HFFc6 (cell line): ENCODE results near the gene PARD3B. TPM values are rescaled to one million over a fixed set of nuclear protein-coding genes. Genes with fewer than 3 reads are reported as not detected.

ENCODE experiments used
- DNase-seq: peaks from one replicate; pipeline ENCODE4 v3.0.0-alpha.2; 2018
- H3K27ac Mint-ChIP-seq: 2 replicates; pipeline ENCODE4 v1.8.0; 2020; ENCODE audit warnings: mild to moderate bottlenecking, mixed read lengths
- H3K27me3 Mint-ChIP-seq: 2 replicates; pipeline ENCODE4 v1.8.0; 2021; ENCODE audit warnings: mild to moderate bottlenecking, moderate library complexity, mixed read lengths; ENCODE audit not compliant: insufficient read depth
- H3K36me3 Mint-ChIP-seq: 2 replicates; pipeline ENCODE4 v1.8.0; 2021; ENCODE audit warnings: low read depth, mixed read lengths
- H3K4me1 Mint-ChIP-seq: 2 replicates; pipeline ENCODE4 v1.8.0; 2020; ENCODE audit warnings: low read depth, mixed read lengths
- H3K4me3 Mint-ChIP-seq: 2 replicates; pipeline ENCODE4 v1.8.0; 2020; ENCODE audit warnings: mild to moderate bottlenecking, moderate library complexity, mixed read lengths
- H3K9me3 Mint-ChIP-seq: 2 replicates; pipeline ENCODE4 v1.8.0; 2020; ENCODE audit warnings: mild to moderate bottlenecking, mixed read lengths
- CTCF ChIP-seq: fragments of 200-600 bp; sonication (generic); IDR thresholded peaks from 2 replicates; pipeline ENCODE4 v1.5.0; 2021; ENCODE audit warnings: antibody characterized with exemption, mild to moderate bottlenecking
- total RNA-seq, 6 experiments: library from RNA; stranded (reverse); fragmentation: NEBNext Ultra II Directional; extraction: Animal tissue kit (Norgen Biotek cat#: 25700); gene quantifications; 2 replicates in 1 of 6; 3 replicates in 5 of 6; pipeline ENCODE4 v1.2.3, GENCODE V29; 2021

Gene PARD3B
- total RNA-seq, 6 experiments from 2014 or later: 14.0 to 22.4 (median 15.3) TPM

GRCh38 chr2:204964414-204964813, 419.1 kb downstream of the PARD3B start:
- no peak overlapping the region for H3K27ac Mint-ChIP-seq
- H3K36me3 Mint-ChIP-seq: peaks cover 11% of the 10 kb centered on the region
- no peak for TF ChIP-seq CTCF
- H3K9me3 Mint-ChIP-seq: no peaks in the 10 kb centered on the region
- H3K27me3 Mint-ChIP-seq: no peaks in the 10 kb centered on the region; the same call in 1 of the 2 replicates
- no peak for DNase-seq
- no peak overlapping the region for H3K4me3 Mint-ChIP-seq
- H3K4me1 Mint-ChIP-seq: no peaks in the 10 kb centered on the region

GRCh38 chr2:204966245-204966644, 421.0 kb downstream of the PARD3B start:
- peaks cover 5% of the 10 kb centered on the region for H3K36me3 Mint-ChIP-seq
- no peaks in the 10 kb centered on the region for H3K9me3 Mint-ChIP-seq
- H3K27ac Mint-ChIP-seq: no peak overlapping the region
- no peaks in the 10 kb centered on the region; the same call in 1 of the 2 replicates for H3K27me3 Mint-ChIP-seq
- TF ChIP-seq CTCF: no peak
- DNase-seq: no peak
- H3K4me3 Mint-ChIP-seq: no peak overlapping the region
- peaks cover 5% of the 10 kb centered on the region; the same call in 1 of the 2 replicates for H3K4me1 Mint-ChIP-seq

GRCh38 chr2:204967199-204967960, 422.1 kb downstream of the PARD3B start:
- no peak for TF ChIP-seq CTCF
- no peak overlapping the region for H3K27ac Mint-ChIP-seq
- H3K4me3 Mint-ChIP-seq: no peak overlapping the region
- DNase-seq: no peak
- H3K9me3 Mint-ChIP-seq: no peaks in the 10 kb centered on the region
- H3K4me1 Mint-ChIP-seq: peaks cover 6% of the 10 kb centered on the region; the same call in 1 of the 2 replicates
- peaks cover 5% of the 10 kb centered on the region for H3K36me3 Mint-ChIP-seq
- no peaks in the 10 kb centered on the region for H3K27me3 Mint-ChIP-seq

GRCh38 chr2:204971206-204971907, 426.1 kb downstream of the PARD3B start:
- Mint-ChIP-seq H3K27ac (no peak overlapping the region), H3K36me3 (peaks cover 5% of the 10 kb centered on the region; the same call in 1 of the 2 replicates), H3K9me3 (no peaks in the 10 kb centered on the region), H3K27me3 (no peaks in the 10 kb centered on the region), H3K4me1 (peaks cover 13% of the 10 kb centered on the region), H3K4me3 (no peak overlapping the region)
- no peak for DNase-seq
- TF ChIP-seq CTCF: no peak

- no peak for TF ChIP-seq CTCF
- peaks cover 13% of the 10 kb centered on the region for H3K4me1 Mint-ChIP-seq
- H3K36me3 Mint-ChIP-seq: peaks cover 5% of the 10 kb centered on the region; the same call in 1 of the 2 replicates
- H3K27ac Mint-ChIP-seq: no peak overlapping the region
- H3K9me3 Mint-ChIP-seq: no peaks in the 10 kb centered on the region
- no peaks in the 10 kb centered on the region for H3K27me3 Mint-ChIP-seq
- no peak overlapping the region for H3K4me3 Mint-ChIP-seq
- no peak for DNase-seq
These were observed 426.9 kb downstream of the PARD3B start for GRCh38 chr2:204972161-204972560.
